Vagina (tissue), 2 donors: Measurements from ENCODE around the gene GJD3.
A peak's percentile ranks its signal among the peaks of the same experiment; 100 is the strongest.

ENCODE experiments used
- POLR2A ChIP-seq, 2 donors: fragments of 450-650 bp; IDR thresholded peaks; one replicate each; pipeline ENCODE4 v1.6.1; 2017; ENCODE audit warnings: antibody characterized with exemption in 2 of 2, mild to moderate bottlenecking in 2 of 2, moderate library complexity in 2 of 2
- TF ChIP-seq, protein P1 (sequence below), 3 experiments: fragments of 450-650 bp in 2 of 3; fragments of 200-600 bp in 1 of 3; sonication (generic) in 1 of 3; IDR thresholded peaks; one replicate each; pipeline ENCODE4 v1.5.1; 2017 to 2019; ENCODE audit warnings: antibody characterized with exemption in 3 of 3, mild to moderate bottlenecking in 2 of 3, moderate library complexity in 2 of 3

- TF ChIP-seq, protein P1, sequence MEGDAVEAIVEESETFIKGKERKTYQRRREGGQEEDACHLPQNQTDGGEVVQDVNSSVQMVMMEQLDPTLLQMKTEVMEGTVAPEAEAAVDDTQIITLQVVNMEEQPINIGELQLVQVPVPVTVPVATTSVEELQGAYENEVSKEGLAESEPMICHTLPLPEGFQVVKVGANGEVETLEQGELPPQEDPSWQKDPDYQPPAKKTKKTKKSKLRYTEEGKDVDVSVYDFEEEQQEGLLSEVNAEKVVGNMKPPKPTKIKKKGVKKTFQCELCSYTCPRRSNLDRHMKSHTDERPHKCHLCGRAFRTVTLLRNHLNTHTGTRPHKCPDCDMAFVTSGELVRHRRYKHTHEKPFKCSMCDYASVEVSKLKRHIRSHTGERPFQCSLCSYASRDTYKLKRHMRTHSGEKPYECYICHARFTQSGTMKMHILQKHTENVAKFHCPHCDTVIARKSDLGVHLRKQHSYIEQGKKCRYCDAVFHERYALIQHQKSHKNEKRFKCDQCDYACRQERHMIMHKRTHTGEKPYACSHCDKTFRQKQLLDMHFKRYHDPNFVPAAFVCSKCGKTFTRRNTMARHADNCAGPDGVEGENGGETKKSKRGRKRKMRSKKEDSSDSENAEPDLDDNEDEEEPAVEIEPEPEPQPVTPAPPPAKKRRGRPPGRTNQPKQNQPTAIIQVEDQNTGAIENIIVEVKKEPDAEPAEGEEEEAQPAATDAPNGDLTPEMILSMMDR (IDR thresholded peaks at IDR 0.05): peak; percentile 96 to 98 (median 98)
- TF ChIP-seq POLR2A (IDR thresholded peaks at IDR 0.05): no peak
These were observed 9.3 kb downstream of the GJD3 start for GRCh38 chr17:40355123-40355803.
